GM20000 (cell line): Measurements from ENCODE around the gene PPL.

ENCODE experiments used
- DNase-seq: peaks from one replicate; pipeline ENCODE4 v3.0.0; 2012; ENCODE audit warnings: low spot score
- CTCF ChIP-seq: IDR thresholded peaks from 2 replicates; pipeline ENCODE4 v1.5.1; 2012; ENCODE audit warnings: mild to moderate bottlenecking, control low read depth; ENCODE audit errors: extremely low read depth, missing control alignments

PPL gene

GRCh38 chr16:4873091-4873490 is 63.9 kb downstream of the PPL start:
- TF ChIP-seq CTCF = no peak
- no peak for DNase-seq

GRCh38 chr16:4871071-4871470 is 65.9 kb downstream of the PPL start:
- no peak for DNase-seq
- TF ChIP-seq CTCF = no peak

DNA sequence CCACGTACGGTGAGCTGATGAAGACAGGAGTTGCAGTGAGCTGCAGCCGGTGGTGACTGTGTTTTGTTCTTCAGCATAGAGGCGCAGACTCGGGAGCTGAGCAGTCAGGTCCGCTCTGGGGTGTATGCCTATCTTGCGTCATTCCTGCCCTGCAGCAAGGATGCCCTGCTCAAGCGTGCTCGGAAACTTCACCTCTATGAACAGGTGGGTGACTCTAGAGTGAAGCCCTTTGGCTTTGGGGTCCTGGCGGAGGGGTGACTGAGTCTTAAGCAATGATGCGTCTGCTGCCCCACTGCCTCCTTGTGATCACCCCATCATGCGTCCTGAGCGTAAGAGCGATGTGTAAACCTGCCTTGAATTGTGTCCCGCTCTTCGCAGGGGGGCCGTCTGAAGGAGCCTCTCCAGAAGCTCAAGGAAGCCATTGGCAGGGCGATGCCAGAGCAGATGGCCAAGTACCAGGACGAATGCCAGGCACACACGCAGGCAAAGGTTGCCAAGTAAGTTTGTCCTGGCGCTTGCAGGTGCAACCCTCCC is 66.7 kb downstream of the PPL start:
- DNase-seq = no peak
- no peak for TF ChIP-seq CTCF

DNA sequence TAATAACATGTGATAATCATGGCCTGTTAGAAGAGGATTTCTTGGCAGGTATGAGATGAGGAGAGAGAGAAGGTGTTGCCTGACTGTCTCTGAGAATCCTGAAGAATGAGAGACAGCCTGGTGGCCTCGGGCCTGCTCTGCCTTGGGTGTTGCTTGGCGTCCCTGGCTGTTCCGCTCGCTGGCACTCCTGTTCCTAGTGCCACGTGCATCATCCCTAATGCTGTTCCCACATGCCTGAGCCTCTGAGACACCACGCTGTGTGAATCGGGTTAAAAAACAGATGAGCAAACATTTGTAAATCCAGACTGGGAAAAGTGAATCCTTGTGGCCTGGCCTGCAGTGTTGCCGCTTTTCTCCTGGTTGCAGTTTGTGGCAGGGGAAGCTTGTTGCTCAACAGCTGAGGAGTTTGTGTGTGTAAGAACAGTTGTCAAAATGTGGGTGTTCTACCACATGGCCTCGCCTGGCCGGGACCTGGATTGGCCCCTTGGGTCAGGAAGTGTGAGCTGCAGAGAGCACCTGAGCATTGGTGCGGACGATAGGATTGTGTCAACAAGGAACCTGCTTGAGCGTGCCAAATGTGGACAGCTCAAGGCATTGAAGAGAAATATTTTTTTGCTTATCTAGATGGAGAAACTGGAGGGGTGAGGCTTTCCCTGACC is 67.7 kb downstream of the PPL start:
- no peak for DNase-seq
- TF ChIP-seq CTCF = no peak

DNA sequence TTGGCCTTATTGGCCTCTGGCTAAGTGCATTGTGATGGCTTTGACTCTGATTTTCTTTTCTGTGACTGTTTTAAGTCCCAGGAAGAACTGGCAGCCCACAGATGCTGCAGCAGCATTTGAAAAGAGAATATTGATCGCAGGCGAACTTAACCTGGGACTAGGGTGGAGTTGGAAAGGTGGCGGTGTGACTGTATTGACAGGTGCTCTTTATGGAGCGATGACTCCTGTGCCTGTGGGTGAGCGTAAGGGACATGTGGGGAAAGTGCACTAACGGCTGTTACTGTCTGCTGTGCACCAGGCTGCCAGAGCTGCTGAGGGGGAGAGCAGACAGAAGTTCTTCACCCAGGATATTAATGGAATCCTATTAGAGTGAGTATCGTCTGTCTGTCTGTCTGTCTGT is 68.4 kb downstream of the PPL start:
- TF ChIP-seq CTCF = no peak
- no peak for DNase-seq

- DNase-seq = no peak
- no peak for TF ChIP-seq CTCF
Observed at GRCh38 chr16:4868026-4868425, 68.9 kb downstream of the PPL start.

DNA sequence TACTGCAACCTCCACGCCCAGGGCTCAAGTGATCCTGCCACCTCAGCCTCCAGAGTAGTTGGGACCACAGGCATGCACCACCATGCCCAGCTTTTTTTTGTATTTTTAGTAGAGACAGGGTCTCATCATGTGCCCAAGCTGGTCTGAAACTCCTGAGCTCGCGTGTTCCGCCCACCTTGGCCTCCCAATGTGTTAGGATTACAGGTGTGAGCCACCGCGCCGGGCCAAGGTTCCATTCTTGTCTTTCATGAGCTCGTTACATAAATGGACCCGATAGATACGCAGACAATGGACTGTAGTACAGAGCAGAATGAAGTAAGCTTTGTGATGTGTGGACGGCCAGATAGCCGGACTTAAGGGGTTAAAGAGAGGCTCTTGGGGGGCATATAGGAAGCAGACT is 70.4 kb downstream of the PPL start:
- TF ChIP-seq CTCF = no peak
- DNase-seq = no peak
